Adrenal gland (tissue), 12 donors: ENCODE results near the gene ANK3. TPM values are rescaled to one million over a fixed set of nuclear protein-coding genes. Genes with fewer than 3 reads are reported as not detected.

Experiments
- DNase-seq, 7 donors: peaks; one replicate each; pipeline ENCODE4 v3.0.0-alpha.2; 2019 to 2020
- H3K27ac ChIP-seq, 5 donors: fragments of 200-600 bp; sonication (generic) in 4 of 5; 1 replicate in 3 of 5; 2 replicates in 2 of 5; pipeline versions ENCODE4 v1.5.1 to v1.8.0; 2016 to 2020; ENCODE audit warnings: mild to moderate bottlenecking in 1 of 5
- H3K27me3 ChIP-seq: fragments of 200-600 bp; 2 replicates; pipeline ENCODE4 v1.8.0; 2021
- H3K36me3 ChIP-seq, 2 donors: fragments of 200-600 bp; replicated peaks in 1 of 2; 1 replicate in 1 of 2; 2 replicates in 1 of 2; pipeline versions ENCODE4 v1.5.1 to v1.8.0; 2018 to 2022
- H3K4me1 ChIP-seq, 2 donors: fragments of 200-600 bp; replicated peaks in 1 of 2; 1 replicate in 1 of 2; 2 replicates in 1 of 2; pipeline versions ENCODE4 v1.5.1 to v1.8.0; 2018 to 2021
- H3K4me3 ChIP-seq, 4 donors: fragments of 200-600 bp; sonication (generic) in 3 of 4; one replicate each; pipeline ENCODE4 v1.5.1; 2016 to 2018
- H3K9me3 ChIP-seq, 3 donors: fragments of 200-600 bp; sonication (generic) in 1 of 3; replicated peaks in 1 of 3; 1 replicate in 2 of 3; 2 replicates in 1 of 3; pipeline versions ENCODE4 v1.5.1 to v1.8.0; 2016 to 2021
- CTCF ChIP-seq, 6 experiments: fragments of 450-650 bp in 4 of 6; fragments of 200-600 bp in 2 of 6; sonication (generic) in 1 of 6; IDR thresholded peaks; 1 replicate in 5 of 6; 2 replicates in 1 of 6; pipeline versions ENCODE4 v1.5.1 to v1.8.0; 2016 to 2021; ENCODE audit warnings: antibody characterized with exemption in 6 of 6, mild to moderate bottlenecking in 2 of 6, moderate library complexity in 1 of 6
- POLR2A ChIP-seq, 2 donors: fragments of 450-650 bp; IDR thresholded peaks; one replicate each; pipeline ENCODE4 v1.6.1; 2017; ENCODE audit warnings: antibody characterized with exemption in 2 of 2, mild to moderate bottlenecking in 2 of 2, moderate library complexity in 1 of 2
- WGBS, 4 donors: extraction: QIAGEN DNeasy Blood & Tissue Kit in 2 of 4; methylation state at CpG; one replicate each; pipeline versions ENCODE4 v1.1.5 to v1.1.7; 2013 to 2017; 5-methylcytosine and 5-hydroxymethylcytosine counted together
- intact Hi-C, 2 donors: fragments of 100-400 bp; cut with DNase I; formaldehyde crosslinking; loops; one replicate each; pipeline versions ENCODE4 v1.14.1 to v1.15.0; 2022 to 2023
- polyA plus RNA-seq, 3 donors: library from polyadenylated mRNA; stranded (reverse); fragments of 200-250 nt in 2 of 3; fragments of 350-450 nt in 1 of 3; fragmentation: Illumina TruSeq in 1 of 3; extraction: RNeasy Lipid Tissue Mini Kit (QIAGEN cat#74804) in 1 of 3; gene quantifications; one replicate each; pipeline ENCODE4 v1.2.3, GENCODE V29; 2013 to 2014
- total RNA-seq, 9 donors: library from RNA; depleted of rRNA in 4 of 9; stranded (reverse); fragments of >200 nt in 4 of 9; fragments of 120-200 nt in 1 of 9; fragmentation: NEBNext Ultra II Directional in 1 of 9; extraction: Animal tissue kit (Norgen Biotek cat#: 25700) in 1 of 9; gene quantifications; one replicate each; pipeline versions ENCODE4 v1.1.0 to v1.2.4, GENCODE V29; 2013 to 2023
- donor health status: healthy with polysubstance abuse.
- donor health status: Bipolar disorder and iron deficiency.
- donor health status: DM: yes; HTN: yes; CAD: no.
- donor health status: DM: no; HTN: no; CAD: no.
- donor health status: DM: no; HTN: no; CAD: no.
- donor health status: DM: yes; HTN: yes; CAD: no.

The ANK3 gene
- total and polyA plus RNA-seq, 12 donors, result 2.6 to 48.1 (median 15.2) TPM

GRCh38 chr10:60149003-60149402 is 240.7 kb downstream of the ANK3 start:
- no peaks in the 10 kb centered on the region for H3K9me3 ChIP-seq
- H3K27me3 ChIP-seq, result no peaks in the 10 kb centered on the region
- peaks cover 0 to 4% of the 10 kb centered on the region in 2 donors for H3K4me1 ChIP-seq
- no peak for TF ChIP-seq CTCF (IDR thresholded peaks at IDR 0.05)
- TF ChIP-seq POLR2A (IDR thresholded peaks at IDR 0.05), result no peak
- H3K27ac ChIP-seq, result no peak overlapping the region
- no peak for DNase-seq
- intact Hi-C loops, result no loop called here
- no peaks in the 10 kb centered on the region for H3K36me3 ChIP-seq
- 85 to 93% (median 90%) methylated on average over 2 of the region's 2 CpGs for WGBS, 4 donors
- no peak overlapping the region for H3K4me3 ChIP-seq

- H3K36me3 ChIP-seq, result no peaks in the 10 kb centered on the region
- intact Hi-C loops, result no loop called here
- TF ChIP-seq POLR2A (IDR thresholded peaks at IDR 0.05), result no peak
- TF ChIP-seq CTCF (IDR thresholded peaks at IDR 0.05), result no peak
- H3K4me3 ChIP-seq, result no peak overlapping the region
- H3K27ac ChIP-seq, result no peak overlapping the region
- peaks cover 0 to 4% of the 10 kb centered on the region in 2 donors for H3K4me1 ChIP-seq
- DNase-seq, result peak in 5 of 7 donors; percentile 14 to 43 (median 36)
- H3K27me3 ChIP-seq, result no peaks in the 10 kb centered on the region
- no peaks in the 10 kb centered on the region for H3K9me3 ChIP-seq
These were observed 241.3 kb downstream of the ANK3 start for GRCh38 chr10:60148266-60148840.

GRCh38 chr10:60147576-60148265 is 242.0 kb downstream of the ANK3 start:
- H3K36me3 ChIP-seq, result no peaks in the 10 kb centered on the region
- intact Hi-C loops, result no loop called here
- TF ChIP-seq POLR2A (IDR thresholded peaks at IDR 0.05), result no peak
- TF ChIP-seq CTCF (IDR thresholded peaks at IDR 0.05), result no peak
- no peaks in the 10 kb centered on the region for H3K9me3 ChIP-seq
- H3K4me3 ChIP-seq, result no peak overlapping the region
- 82 to 97% (median 84%) methylated on average over 3 of the region's 3 CpGs for WGBS, 4 donors
- H3K4me1 ChIP-seq, result peaks cover 0 to 4% of the 10 kb centered on the region in 2 donors
- H3K27me3 ChIP-seq, result no peaks in the 10 kb centered on the region
- no peak for DNase-seq
- no peak overlapping the region for H3K27ac ChIP-seq

GRCh38 chr10:60147025-60147424 is 242.7 kb downstream of the ANK3 start:
- intact Hi-C loops, result no loop called here
- no peaks in the 10 kb centered on the region for H3K9me3 ChIP-seq
- no peak for DNase-seq
- no peak for TF ChIP-seq CTCF (IDR thresholded peaks at IDR 0.05)
- no peak for TF ChIP-seq POLR2A (IDR thresholded peaks at IDR 0.05)
- peaks cover 0 to 4% of the 10 kb centered on the region in 2 donors for H3K4me1 ChIP-seq
- no peaks in the 10 kb centered on the region for H3K27me3 ChIP-seq
- no peak overlapping the region for H3K27ac ChIP-seq
- no peaks in the 10 kb centered on the region for H3K36me3 ChIP-seq
- H3K4me3 ChIP-seq, result no peak overlapping the region
- WGBS, 4 donors, result 70 to 89% (median 86%) methylated on average over 4 of the region's 4 CpGs
